ENCODE measurements around the gene TMEM45B.

GRCh38 chr11:129853518-129854231 lies 38.0 kb downstream of the TMEM45B start:
- no peak for TF ChIP-seq POLR2AphosphoS5 (IDR thresholded peaks at IDR 0.05)
- TF ChIP-seq, protein P1, sequence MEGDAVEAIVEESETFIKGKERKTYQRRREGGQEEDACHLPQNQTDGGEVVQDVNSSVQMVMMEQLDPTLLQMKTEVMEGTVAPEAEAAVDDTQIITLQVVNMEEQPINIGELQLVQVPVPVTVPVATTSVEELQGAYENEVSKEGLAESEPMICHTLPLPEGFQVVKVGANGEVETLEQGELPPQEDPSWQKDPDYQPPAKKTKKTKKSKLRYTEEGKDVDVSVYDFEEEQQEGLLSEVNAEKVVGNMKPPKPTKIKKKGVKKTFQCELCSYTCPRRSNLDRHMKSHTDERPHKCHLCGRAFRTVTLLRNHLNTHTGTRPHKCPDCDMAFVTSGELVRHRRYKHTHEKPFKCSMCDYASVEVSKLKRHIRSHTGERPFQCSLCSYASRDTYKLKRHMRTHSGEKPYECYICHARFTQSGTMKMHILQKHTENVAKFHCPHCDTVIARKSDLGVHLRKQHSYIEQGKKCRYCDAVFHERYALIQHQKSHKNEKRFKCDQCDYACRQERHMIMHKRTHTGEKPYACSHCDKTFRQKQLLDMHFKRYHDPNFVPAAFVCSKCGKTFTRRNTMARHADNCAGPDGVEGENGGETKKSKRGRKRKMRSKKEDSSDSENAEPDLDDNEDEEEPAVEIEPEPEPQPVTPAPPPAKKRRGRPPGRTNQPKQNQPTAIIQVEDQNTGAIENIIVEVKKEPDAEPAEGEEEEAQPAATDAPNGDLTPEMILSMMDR (IDR thresholded peaks at IDR 0.05): no peak

Data from esophagus muscularis mucosa (tissue), 3 donors.